SK-N-SH (cell line): ENCODE results near the gene TIAM1. TPM values are rescaled to one million over a fixed set of nuclear protein-coding genes. Genes with fewer than 3 reads are reported as not detected.
A peak's percentile ranks its signal among the peaks of the same experiment; 100 is the strongest.

Experiments
- CTCF ChIA-PET: fragments of 300-600, 350-600 bp; formaldehyde crosslinking; extraction: SDS; loops from one replicate; lab custom pipeline; 2021; lab: Yijun Ruan, JAX
- POLR2A ChIA-PET: fragments of 350-600 bp; sonication (Branson Sonifier 250); formaldehyde crosslinking; extraction: SDS; loops from one replicate; lab custom pipeline; 2020; ENCODE audit warnings: antibody characterized with exemption, inconsistent platforms; lab: Yijun Ruan, JAX
- DNase-seq: peaks from one replicate; pipeline ENCODE4 v3.0.0; 2012
- H2AFZ ChIP-seq: fragments of 200-600 bp; sonication (generic); 2 replicates; pipeline ENCODE4 v1.8.1; 2016; ENCODE audit warnings: antibody characterized with exemption, mild to moderate bottlenecking, low read depth
- H3F3A ChIP-seq: fragments of 200-600 bp; sonication (generic); replicated peaks from 2 replicates; pipeline ENCODE3; 2016; ENCODE audit warnings: antibody characterized with exemption, mild to moderate bottlenecking; ENCODE audit not compliant: insufficient read depth
- H3K27ac ChIP-seq, 2 experiments: fragments of 200-500 bp in 1 of 2; fragments of 200-600 bp in 1 of 2; sonication (Bioruptor generic) in 1 of 2; sonication (generic), shearing (Covaris generic) in 1 of 2; 2 replicates each; pipeline versions ENCODE4 v1.5.1 to v1.6.1; 2014 to 2016; ENCODE audit warnings: low read depth in 2 of 2, inconsistent platforms in 1 of 2, low read length in 1 of 2, mild to moderate bottlenecking in 1 of 2, mixed read lengths in 1 of 2
- H3K27me3 ChIP-seq: fragments of 200-600 bp; sonication (generic), shearing (Covaris generic); 2 replicates; pipeline ENCODE4 v1.6.1; 2016; ENCODE audit warnings: mixed run types; ENCODE audit not compliant: insufficient read depth
- H3K36me3 ChIP-seq, 2 experiments: fragments of 200-500 bp in 1 of 2; fragments of 200-600 bp in 1 of 2; sonication (Bioruptor generic) in 1 of 2; sonication (generic) in 1 of 2; replicated peaks in 1 of 2; 2 replicates each; pipeline versions ENCODE3 to v1.5.1; 2014 to 2016; ENCODE audit warnings: low read length in 1 of 2, mild to moderate bottlenecking in 1 of 2; ENCODE audit not compliant: insufficient read depth in 2 of 2, control insufficient read depth in 1 of 2
- H3K4me1 ChIP-seq, 2 experiments: fragments of 200-500 bp in 1 of 2; fragments of 200-600 bp in 1 of 2; sonication (Bioruptor generic) in 1 of 2; sonication (generic), shearing (Covaris generic) in 1 of 2; 2 replicates each; pipeline versions ENCODE4 v1.5.1 to v1.6.1; 2014 to 2016; ENCODE audit warnings: low read depth in 1 of 2, low read length in 1 of 2, mixed run types in 1 of 2; ENCODE audit not compliant: insufficient read depth in 2 of 2, control insufficient read depth in 1 of 2
- H3K4me2 ChIP-seq: fragments of 200-600 bp; sonication (generic), shearing (Covaris generic); 2 replicates; pipeline ENCODE4 v1.6.1; 2017; ENCODE audit warnings: mixed run types
- H3K4me3 ChIP-seq, 2 experiments: fragments of 200-500 bp in 1 of 2; fragments of 200-600 bp in 1 of 2; sonication (Bioruptor generic) in 1 of 2; sonication (generic), shearing (Covaris generic) in 1 of 2; 2 replicates each; pipeline versions ENCODE4 v1.5.1 to v1.8.1; 2014 to 2016; ENCODE audit warnings: low read depth in 2 of 2, inconsistent platforms in 1 of 2, low read length in 1 of 2, mild to moderate bottlenecking in 1 of 2, mixed read lengths in 1 of 2, moderate library complexity in 1 of 2
- H3K79me2 ChIP-seq: fragments of 200-600 bp; sonication (generic); 2 replicates; pipeline ENCODE4 v1.8.1; 2017; ENCODE audit warnings: mild to moderate bottlenecking; ENCODE audit not compliant: insufficient read depth
- H3K9ac ChIP-seq: fragments of 200-600 bp; sonication (generic); 2 replicates; pipeline ENCODE4 v1.6.1; 2017; ENCODE audit warnings: mixed run types
- H3K9me2 ChIP-seq: fragments of 200-600 bp; sonication (generic); 2 replicates; pipeline ENCODE4 v1.6.1; 2017; ENCODE audit warnings: mixed run types
- H3K9me3 ChIP-seq: fragments of 200-600 bp; sonication (generic); 2 replicates; pipeline ENCODE4 v1.6.1; 2017; ENCODE audit warnings: mixed run types, mild to moderate bottlenecking, moderate library complexity
- H4K20me1 ChIP-seq: fragments of 200-600 bp; sonication (generic); 2 replicates; pipeline ENCODE4 v1.6.1; 2017; ENCODE audit warnings: mild to moderate bottlenecking, mixed run types; ENCODE audit not compliant: insufficient read depth
- CHD2 ChIP-seq: fragments of 150-350 bp; IDR thresholded peaks from 2 replicates; pipeline ENCODE4 v1.6.1; 2018; ENCODE audit warnings: low read length; ENCODE audit not compliant: partially characterized antibody
- ELF1 ChIP-seq: IDR thresholded peaks from 2 replicates; pipeline ENCODE4 v1.4.0; 2012
- EP300 ChIP-seq, 2 experiments: IDR thresholded peaks; 2 replicates each; pipeline versions ENCODE4 v1.4.0 to v1.6.1; 2012; ENCODE audit warnings: borderline replicate concordance in 1 of 2, low read depth in 1 of 2, low read length in 1 of 2
- EZH2phosphoT487 ChIP-seq: fragments of 200-600 bp; sonication (generic); IDR thresholded peaks from 2 replicates; pipeline ENCODE4 v1.6.1; 2017; ENCODE audit warnings: low read depth, mixed run types, mild to moderate bottlenecking, antibody characterized with exemption, moderate library complexity, borderline replicate concordance
- FOSL2 ChIP-seq: IDR thresholded peaks from 2 replicates; pipeline ENCODE4 v1.4.0; 2012; ENCODE audit warnings: low read depth, mild to moderate bottlenecking, moderate library complexity, borderline replicate concordance
- FOXJ3 ChIP-seq: sonication (generic); formaldehyde crosslinking; IDR thresholded peaks from 2 replicates; pipeline ENCODE4 v1.5.1; 2020; ENCODE audit warnings: mild to moderate bottlenecking, missing genetic modification reagents
- GATA2 ChIP-seq: sonication (generic); formaldehyde crosslinking; IDR thresholded peaks from 2 replicates; pipeline ENCODE4 v1.5.0; 2020; ENCODE audit warnings: mild to moderate bottlenecking, missing genetic modification reagents
- IRF3 ChIP-seq: fragments of 150-350 bp; IDR thresholded peaks from 2 replicates; pipeline ENCODE4 v1.6.1; 2016; ENCODE audit warnings: mild to moderate bottlenecking, low read depth, low read length
- JUND ChIP-seq: IDR thresholded peaks from 2 replicates; pipeline ENCODE4 v1.4.0; 2012
- MAX ChIP-seq: IDR thresholded peaks from 2 replicates; pipeline ENCODE4 v1.4.0; 2012; ENCODE audit warnings: low read depth
- MEF2A ChIP-seq: IDR thresholded peaks from 2 replicates; pipeline ENCODE4 v1.4.0; 2012; ENCODE audit warnings: low read depth, borderline replicate concordance
- NFIC ChIP-seq: IDR thresholded peaks from 2 replicates; pipeline ENCODE4 v1.4.0; 2012; ENCODE audit warnings: borderline replicate concordance
- NRF1 ChIP-seq: IDR thresholded peaks from 2 replicates; pipeline ENCODE4 v1.6.1; 2012; ENCODE audit warnings: low read depth, mild to moderate bottlenecking, low read length
- PBX3 ChIP-seq: IDR thresholded peaks from 2 replicates; pipeline ENCODE4; 2012
- POLR2AphosphoS5 ChIP-seq: IDR thresholded peaks from 2 replicates; pipeline ENCODE4 v1.6.1; 2012; ENCODE audit warnings: low read depth, low read length
- RAD21 ChIP-seq: IDR thresholded peaks from 2 replicates; pipeline ENCODE4 v1.6.1; 2012; ENCODE audit warnings: mild to moderate bottlenecking, low read length
- RFX5 ChIP-seq: IDR thresholded peaks from 2 replicates; pipeline ENCODE4 v1.6.1; 2012; ENCODE audit warnings: mild to moderate bottlenecking, improper control_type of control experiment, low read length
- RXRA ChIP-seq: IDR thresholded peaks from 2 replicates; pipeline ENCODE4 v1.4.0; 2012; ENCODE audit warnings: low read depth, mild to moderate bottlenecking, borderline replicate concordance
- TAF1 ChIP-seq: IDR thresholded peaks from 2 replicates; pipeline ENCODE4 v1.6.1; 2012; ENCODE audit warnings: low read depth, mild to moderate bottlenecking, low read length, moderate library complexity, borderline replicate concordance
- TCF12 ChIP-seq: IDR thresholded peaks from 2 replicates; pipeline ENCODE4 v1.4.0; 2012
- YY1 ChIP-seq: IDR thresholded peaks from 2 replicates; pipeline ENCODE4 v1.4.0; 2012; ENCODE audit warnings: low read depth, mild to moderate bottlenecking
- WGBS: methylation state at CpG from one replicate; pipeline ENCODE4 v1.1.6; 2017; ENCODE audit warnings: low lambda C conversion rate; 5-methylcytosine and 5-hydroxymethylcytosine counted together
- polyA plus RNA-seq, 3 experiments: library from polyadenylated mRNA; depleted of rRNA; stranded (reverse); fragments of >200 nt; gene quantifications; 2 replicates each; pipeline ENCODE4 v1.2.3, GENCODE V29; 2012

TIAM1 gene
- polyA plus RNA-seq, 1 of the 3 experiments (the other 2 are of a cell fraction): 1.7 TPM

DNA sequence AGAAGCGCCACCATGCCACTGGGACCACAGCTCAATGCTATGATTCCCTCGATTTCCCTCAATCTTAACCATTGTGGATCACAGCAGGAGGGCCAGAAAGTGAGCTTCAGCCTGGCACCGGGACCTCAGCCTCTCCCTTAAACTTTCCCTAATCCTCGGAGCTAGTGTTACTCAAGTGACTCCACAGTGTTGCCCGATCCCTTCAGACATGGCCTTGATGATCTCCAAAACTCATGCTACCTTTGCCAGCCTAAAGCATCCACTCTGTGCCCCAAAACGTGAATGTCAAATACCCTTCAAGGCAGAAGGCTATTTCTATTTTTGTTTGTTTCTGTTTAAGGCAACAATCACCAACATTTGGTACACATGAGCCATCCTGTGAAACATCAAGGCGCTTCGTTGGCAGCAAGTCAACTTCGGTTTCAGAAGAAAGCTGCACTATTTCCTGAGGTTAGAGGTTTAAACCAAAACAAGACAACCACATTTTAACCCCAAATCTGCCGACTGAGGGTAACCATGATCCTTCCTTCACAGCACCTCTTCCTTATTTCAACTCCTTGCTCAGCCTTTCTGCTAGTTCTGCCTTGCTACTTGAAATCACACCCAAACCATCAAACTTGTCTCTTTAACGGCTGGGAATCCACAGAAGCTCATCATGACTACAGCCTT lies 211.4 kb downstream of the TIAM1 start:
- H3K4me2 ChIP-seq: no peak overlapping the region
- TF ChIP-seq IRF3 (no peak), NFIC (no peak), TCF12 (no peak), YY1 (no peak), PBX3 (no peak), CHD2 (no peak), POLR2AphosphoS5 (no peak)
- peaks cover 0 to 16% of the 10 kb centered on the region in 2 experiments for H3K36me3 ChIP-seq
- no peaks in the 10 kb centered on the region for H3K9me3 ChIP-seq
- no peaks in the 10 kb centered on the region for H4K20me1 ChIP-seq
- POLR2A ChIA-PET: no interaction called here
- no peaks in the 10 kb centered on the region for H3K9me2 ChIP-seq
- H3K4me1 ChIP-seq: peaks cover 0 to 24% of the 10 kb centered on the region in 2 experiments; a peak in 2 of 4 replicates
- H3K4me3 ChIP-seq: no peak overlapping the region
- no peak overlapping the region for H2AFZ ChIP-seq
- no peak for DNase-seq
- no peak overlapping the region for H3K9ac ChIP-seq
- H3K79me2 ChIP-seq: no peaks in the 10 kb centered on the region
- no peaks in the 10 kb centered on the region for H3F3A ChIP-seq
- WGBS: 64% methylated on average over 11 of the region's 11 CpGs
- H3K27ac ChIP-seq: peak overlapping the region in 1 of 2 experiments; percentile 56; a peak in 1 of 4 replicates
- no peaks in the 10 kb centered on the region for H3K27me3 ChIP-seq
- CTCF ChIA-PET: interaction anchor here (1.0 to 1.6 kb wide), 4 partner anchors 11 to 39 kb away, joined by 3 to 7 read pairs (median 3); no protein-coding TSS in a partner anchor

GRCh38 chr21:31130821-31131220 lies 213.2 kb downstream of the TIAM1 start:
- Histone ChIP-seq H3K4me3 (no peak overlapping the region), H3K79me2 (no peaks in the 10 kb centered on the region), H3K36me3 (peaks cover 0 to 18% of the 10 kb centered on the region in 2 experiments), H3K9ac (no peak overlapping the region), H4K20me1 (no peaks in the 10 kb centered on the region), H2AFZ (no peak overlapping the region), H3K4me2 (no peak overlapping the region), H3F3A (no peaks in the 10 kb centered on the region), H3K27ac (no peak overlapping the region), H3K9me3 (no peaks in the 10 kb centered on the region), H3K4me1 (peaks cover 0 to 11% of the 10 kb centered on the region in 2 experiments; a peak in 1 of 4 replicates), H3K9me2 (no peaks in the 10 kb centered on the region), H3K27me3 (no peaks in the 10 kb centered on the region)
- ChIA-PET CTCF (no interaction called here), POLR2A (no interaction called here)
- TF ChIP-seq RAD21 (no peak), NRF1 (no peak), FOXJ3 (no peak), JUND (no peak), MEF2A (no peak), GATA2 (CRISPR knock-in tag) (no peak), ELF1 (no peak), RFX5 (no peak), EZH2phosphoT487 (no peak), EP300 (IDR thresholded peaks at IDR 0.05; ENCODE audit: borderline replicate concordance in 1 of 2, low read depth in 1 of 2, low read length in 1 of 2) (no peak), FOSL2 (no peak), RXRA (no peak), YY1 (no peak), TAF1 (no peak), MAX (no peak), CHD2 (no peak)
- DNase-seq: no peak
- WGBS: 50% methylated on average over 2 of the region's 2 CpGs
